ENCODE measurements around the gene GCHFR.

GCHFR gene

DNA sequence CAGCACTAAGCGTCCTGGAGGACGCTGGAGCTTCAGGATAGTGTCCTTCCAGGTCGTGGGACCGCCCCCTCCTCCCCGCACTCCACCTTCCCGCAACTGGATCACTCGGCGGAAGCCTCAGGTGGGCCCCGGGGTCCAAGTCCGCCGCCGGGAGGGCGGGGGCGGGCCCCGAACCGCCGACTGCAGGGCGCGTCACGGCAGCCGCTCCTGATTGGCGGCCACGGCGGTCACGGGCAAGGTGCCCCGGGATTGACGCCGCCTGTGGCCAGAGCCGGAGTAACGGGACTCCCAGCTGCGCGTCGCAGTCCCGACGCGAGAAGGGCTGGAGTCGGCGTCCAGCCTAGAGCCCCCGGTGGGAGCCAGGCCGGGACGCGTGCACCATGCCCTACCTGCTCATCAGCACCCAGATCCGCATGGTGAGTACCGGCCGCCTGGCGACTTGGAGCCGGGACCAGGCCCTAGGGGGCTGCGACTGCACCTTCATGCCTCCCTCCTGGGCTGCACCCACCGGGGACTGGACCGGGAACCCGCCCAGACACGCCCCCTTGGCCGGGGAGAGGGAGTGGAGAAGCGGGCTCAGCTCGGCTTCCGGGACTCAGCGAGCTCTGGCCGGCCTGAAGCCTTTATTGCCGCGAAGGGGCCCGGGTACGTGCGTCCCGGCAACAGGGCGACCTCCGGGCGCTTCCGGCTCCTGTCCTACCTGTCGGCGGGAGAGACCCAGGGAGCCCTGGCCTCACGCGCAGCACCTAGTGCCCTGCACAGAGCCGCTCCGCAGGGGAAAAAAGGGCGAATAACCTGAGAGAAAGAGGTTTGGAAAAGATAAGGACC, at the start of gene GCHFR:
Gene GCHFR (plus strand): TSS at position 268 of the 828 bp plus-strand sequence. CDS start 113 bp downstream, at position 381.
- H3K4me3 ChIP-seq, result peak within 1 kb of the TSS; percentile 57

GRCh38 chr15:40714144-40714543, 49.7 kb upstream of the GCHFR start:
- Histone ChIP-seq H3K9me3 (no peaks in the 10 kb centered on the region), H3K4me1 (no peaks in the 10 kb centered on the region), H3K36me3 (replicated peaks) (peaks cover 67% of the 10 kb centered on the region), H3K4me3 (no peak overlapping the region), H3K27me3 (ENCODE audit: low read depth) (no peaks in the 10 kb centered on the region)
- in situ Hi-C loops (cut with MboI; ENCODE audit: low sequenced_read_pairs), result loop anchor here (25.0 kb wide), 1 partner anchor 648 kb away; no protein-coding TSS in a partner anchor
- DNase-seq (ENCODE audit: low spot score in 2 of 2), result no peak

More for the DNA sequence above, at the start of gene GCHFR:
- H3K9me3 ChIP-seq, result no peaks in the 10 kb centered on the region
- H3K36me3 ChIP-seq (replicated peaks), result peaks cover 9% of the 10 kb centered on the region; the same call in 1 of the 2 replicates
- DNase-seq (ENCODE audit: low spot score in 2 of 2), result peak; percentile 65 to 89
- no peaks in the 10 kb centered on the region for H3K27me3 ChIP-seq (ENCODE audit: low read depth)
- in situ Hi-C loops (cut with MboI; ENCODE audit: low sequenced_read_pairs), result no loop called here
- peaks cover 20% of the 10 kb centered on the region for H3K4me1 ChIP-seq

GRCh38 chr15:40716165-40716564, 47.7 kb upstream of the GCHFR start:
- H3K36me3 ChIP-seq (replicated peaks), result peaks cover 70% of the 10 kb centered on the region
- H3K9me3 ChIP-seq, result no peaks in the 10 kb centered on the region
- no peaks in the 10 kb centered on the region for H3K27me3 ChIP-seq (ENCODE audit: low read depth)
- in situ Hi-C loops (cut with MboI; ENCODE audit: low sequenced_read_pairs), result loop anchor here (25.0 kb wide), 1 partner anchor 646 kb away; no protein-coding TSS in a partner anchor
- H3K4me3 ChIP-seq, result no peak overlapping the region
- no peak for DNase-seq (ENCODE audit: low spot score in 2 of 2)
- H3K4me1 ChIP-seq, result no peaks in the 10 kb centered on the region

DNA sequence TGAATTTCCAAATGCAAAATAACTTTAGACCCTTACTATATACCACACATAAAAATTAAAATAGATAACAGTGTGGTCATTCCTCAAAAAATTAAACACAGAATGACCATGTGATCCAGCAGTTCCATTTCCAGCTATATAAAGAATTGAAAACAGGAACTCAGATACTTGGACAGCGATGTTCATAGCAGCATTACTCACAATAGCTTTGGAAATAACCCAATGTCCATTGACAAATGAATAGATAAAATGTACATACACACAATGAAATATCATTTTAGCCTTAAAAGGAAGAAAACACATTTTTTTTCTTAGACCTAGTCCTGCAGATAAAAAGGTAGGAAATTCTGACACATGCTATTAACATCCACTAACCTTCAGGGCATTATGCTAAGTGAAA, 42.2 kb upstream of the GCHFR start:
- Histone ChIP-seq H3K4me3 (no peak overlapping the region), H3K27me3 (ENCODE audit: low read depth) (no peaks in the 10 kb centered on the region), H3K36me3 (replicated peaks) (peaks cover 62% of the 10 kb centered on the region), H3K9me3 (no peaks in the 10 kb centered on the region), H3K4me1 (peaks cover 10% of the 10 kb centered on the region; the same call in 1 of the 2 replicates)
- no peak for DNase-seq (ENCODE audit: low spot score in 2 of 2)
- in situ Hi-C loops (cut with MboI; ENCODE audit: low sequenced_read_pairs), result loop anchor here (25.0 kb wide), 1 partner anchor 641 kb away; no protein-coding TSS in a partner anchor

- Histone ChIP-seq H3K4me1 (peaks cover 10% of the 10 kb centered on the region; the same call in 1 of the 2 replicates), H3K27me3 (ENCODE audit: low read depth) (no peaks in the 10 kb centered on the region), H3K9me3 (no peaks in the 10 kb centered on the region), H3K36me3 (replicated peaks) (peaks cover 63% of the 10 kb centered on the region), H3K4me3 (no peak overlapping the region)
- in situ Hi-C loops (cut with MboI; ENCODE audit: low sequenced_read_pairs), result loop anchor here (25.0 kb wide), 1 partner anchor 640 kb away; no protein-coding TSS in a partner anchor
- no peak for DNase-seq (ENCODE audit: low spot score in 2 of 2)
These were observed 41.5 kb upstream of the GCHFR start for GRCh38 chr15:40722354-40722753.

DNA sequence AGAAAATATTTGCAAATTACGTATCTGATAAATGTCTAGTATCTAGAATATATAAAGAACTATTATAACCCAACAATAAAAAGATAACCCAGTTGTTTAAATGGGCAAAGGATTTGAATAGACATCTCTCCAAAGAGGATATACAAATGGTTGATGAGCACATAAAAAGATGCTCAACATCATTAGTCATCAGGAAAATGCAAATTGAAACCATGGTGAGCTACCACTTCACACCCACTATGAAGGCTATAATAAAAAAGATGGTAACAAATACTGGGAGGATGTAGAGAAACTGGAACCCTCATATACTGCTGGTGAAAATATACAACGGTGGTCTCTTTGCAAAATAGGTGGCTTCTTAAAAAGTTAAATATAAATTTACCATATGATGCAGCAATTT, 40.9 kb upstream of the GCHFR start:
- no peaks in the 10 kb centered on the region for H3K9me3 ChIP-seq
- no peaks in the 10 kb centered on the region for H3K27me3 ChIP-seq (ENCODE audit: low read depth)
- H3K4me1 ChIP-seq, result peaks cover 10% of the 10 kb centered on the region; the same call in 1 of the 2 replicates
- peaks cover 61% of the 10 kb centered on the region for H3K36me3 ChIP-seq (replicated peaks)
- no peak for DNase-seq (ENCODE audit: low spot score in 2 of 2)
- no peak overlapping the region for H3K4me3 ChIP-seq
- in situ Hi-C loops (cut with MboI; ENCODE audit: low sequenced_read_pairs), result loop anchor here (25.0 kb wide), 1 partner anchor 639 kb away; no protein-coding TSS in a partner anchor

GRCh38 chr15:40723919-40724318, 39.9 kb upstream of the GCHFR start:
- no peaks in the 10 kb centered on the region for H3K9me3 ChIP-seq
- peaks cover 61% of the 10 kb centered on the region for H3K36me3 ChIP-seq (replicated peaks)
- H3K27me3 ChIP-seq (ENCODE audit: low read depth), result no peaks in the 10 kb centered on the region
- no peak for DNase-seq (ENCODE audit: low spot score in 2 of 2)
- no peak overlapping the region for H3K4me3 ChIP-seq
- H3K4me1 ChIP-seq, result peaks cover 10% of the 10 kb centered on the region; the same call in 1 of the 2 replicates
- in situ Hi-C loops (cut with MboI; ENCODE audit: low sequenced_read_pairs), result loop anchor here (25.0 kb wide), 1 partner anchor 638 kb away; no protein-coding TSS in a partner anchor

- DNase-seq (ENCODE audit: low spot score in 2 of 2), result no peak
- H3K27me3 ChIP-seq (ENCODE audit: low read depth), result no peaks in the 10 kb centered on the region
- in situ Hi-C loops (cut with MboI; ENCODE audit: low sequenced_read_pairs), result no loop called here
- H3K36me3 ChIP-seq (replicated peaks), result peaks cover 83% of the 10 kb centered on the region
- H3K9me3 ChIP-seq, result no peaks in the 10 kb centered on the region
- no peaks in the 10 kb centered on the region for H3K4me1 ChIP-seq
- no peak overlapping the region for H3K4me3 ChIP-seq
These were observed 32.8 kb upstream of the GCHFR start for GRCh38 chr15:40731034-40731433.

GRCh38 chr15:40736575-40736974, 27.3 kb upstream of the GCHFR start:
- H3K4me1 ChIP-seq, result peaks cover 2% of the 10 kb centered on the region; the same call in 1 of the 2 replicates
- no peaks in the 10 kb centered on the region for H3K9me3 ChIP-seq
- in situ Hi-C loops (cut with MboI; ENCODE audit: low sequenced_read_pairs), result no loop called here
- peaks cover 89% of the 10 kb centered on the region for H3K36me3 ChIP-seq (replicated peaks)
- no peak for DNase-seq (ENCODE audit: low spot score in 2 of 2)
- no peaks in the 10 kb centered on the region for H3K27me3 ChIP-seq (ENCODE audit: low read depth)
- no peak overlapping the region for H3K4me3 ChIP-seq

DNA sequence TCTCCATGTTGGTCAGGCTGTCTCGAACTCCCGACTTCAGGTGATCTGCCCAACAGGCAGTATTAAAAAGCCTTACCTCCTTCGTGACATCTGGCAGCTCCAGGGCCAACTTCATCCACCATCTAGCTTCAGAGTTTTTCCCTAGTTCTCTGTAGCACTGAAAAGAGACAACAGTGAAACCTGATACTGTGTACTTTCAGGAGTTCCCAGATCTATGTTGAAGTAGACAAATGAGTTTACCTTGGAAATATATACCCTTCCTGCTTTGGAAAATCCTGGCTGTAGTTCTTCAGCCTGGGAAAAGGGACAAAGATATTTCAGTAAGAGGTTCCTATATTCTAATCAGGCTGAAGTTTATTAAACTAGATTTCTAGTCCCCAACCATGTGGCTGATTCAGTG, 26.8 kb upstream of the GCHFR start:
- H3K9me3 ChIP-seq, result no peaks in the 10 kb centered on the region
- H3K36me3 ChIP-seq (replicated peaks), result peaks cover 89% of the 10 kb centered on the region
- DNase-seq (ENCODE audit: low spot score in 2 of 2), result no peak

DNA sequence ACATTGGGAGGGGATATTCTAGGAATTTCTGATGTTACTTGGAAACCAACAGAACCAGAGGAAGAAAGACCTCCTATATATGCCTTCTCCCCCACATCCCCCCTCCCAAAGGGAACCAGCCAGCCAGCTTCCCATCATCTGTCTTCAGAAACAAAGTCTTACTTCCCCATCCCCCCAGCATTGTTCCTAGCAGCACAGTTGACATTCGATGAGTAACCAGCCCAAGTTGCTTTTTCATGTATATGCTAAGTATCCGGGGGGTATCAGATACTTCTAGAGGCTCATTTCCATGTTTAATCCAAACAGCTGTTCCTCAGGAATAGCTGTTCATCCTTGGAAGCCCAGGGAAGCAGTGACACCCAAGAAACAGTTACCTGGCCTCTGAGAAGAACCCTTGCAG, 24.8 kb upstream of the GCHFR start:
- H3K36me3 ChIP-seq (replicated peaks), result peaks cover 87% of the 10 kb centered on the region
- DNase-seq (ENCODE audit: low spot score in 2 of 2), result no peak

More for the DNA sequence above, 26.8 kb upstream of the GCHFR start:
- in situ Hi-C loops (cut with MboI; ENCODE audit: low sequenced_read_pairs), result no loop called here
- Histone ChIP-seq H3K27me3 (ENCODE audit: low read depth) (no peaks in the 10 kb centered on the region), H3K4me3 (no peak overlapping the region), H3K4me1 (peaks cover 2% of the 10 kb centered on the region; the same call in 1 of the 2 replicates)

DNA sequence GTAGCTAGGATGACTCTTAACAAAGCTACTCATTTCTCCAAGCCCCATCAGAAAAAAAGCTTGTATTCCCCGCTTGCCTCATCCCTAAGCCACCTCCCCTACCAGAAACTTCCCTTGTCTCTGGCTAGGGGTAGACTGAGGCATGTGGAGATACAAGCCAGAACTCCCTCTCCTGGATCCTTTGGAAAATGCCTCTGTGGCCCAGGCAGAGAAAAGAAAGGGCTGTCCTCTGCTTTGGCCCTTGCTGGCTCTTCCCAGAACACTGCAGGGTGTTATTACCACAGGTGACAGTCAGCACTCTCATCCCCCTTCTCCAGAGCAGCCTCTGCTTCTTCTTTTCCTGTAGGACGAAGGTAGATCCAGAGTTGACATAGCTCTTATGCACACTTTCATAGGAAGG, 24.0 kb upstream of the GCHFR start:
- H3K4me3 ChIP-seq, result no peak overlapping the region

More for the DNA sequence above, 24.8 kb upstream of the GCHFR start:
- Histone ChIP-seq H3K9me3 (no peaks in the 10 kb centered on the region), H3K4me1 (peaks cover 2% of the 10 kb centered on the region; the same call in 1 of the 2 replicates), H3K4me3 (no peak overlapping the region), H3K27me3 (ENCODE audit: low read depth) (no peaks in the 10 kb centered on the region)
- in situ Hi-C loops (cut with MboI; ENCODE audit: low sequenced_read_pairs), result no loop called here

DNA sequence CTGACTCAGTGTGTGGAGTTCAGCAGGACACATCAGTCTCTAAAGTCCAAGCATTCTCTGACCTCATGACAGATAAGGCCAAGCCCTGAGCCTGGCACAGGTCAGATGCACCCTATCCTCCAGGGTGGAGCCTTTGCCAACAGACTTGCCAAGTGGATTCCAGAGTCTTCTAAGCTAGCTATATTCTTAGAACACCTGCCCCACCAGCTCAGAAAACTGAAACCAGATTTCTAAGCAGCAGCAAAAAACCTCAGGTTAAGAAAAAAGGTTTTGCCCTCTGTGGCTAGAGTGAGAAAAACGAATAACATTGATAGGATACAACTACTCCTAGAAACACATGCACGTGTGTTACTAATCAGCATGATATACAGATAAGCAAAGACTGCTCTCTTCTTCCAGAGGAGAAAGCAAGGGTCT, 20.4 kb upstream of the GCHFR start:
- H3K36me3 ChIP-seq (replicated peaks), result peaks cover 73% of the 10 kb centered on the region
- in situ Hi-C loops (cut with MboI; ENCODE audit: low sequenced_read_pairs), result no loop called here
- peaks cover 2% of the 10 kb centered on the region; the same call in 1 of the 2 replicates for H3K4me1 ChIP-seq
- no peaks in the 10 kb centered on the region for H3K27me3 ChIP-seq (ENCODE audit: low read depth)
- H3K4me3 ChIP-seq, result no peak overlapping the region
- H3K9me3 ChIP-seq, result no peaks in the 10 kb centered on the region
- no peak for DNase-seq (ENCODE audit: low spot score in 2 of 2)

More for the DNA sequence above, 24.0 kb upstream of the GCHFR start:
- H3K4me1 ChIP-seq, result peaks cover 2% of the 10 kb centered on the region; the same call in 1 of the 2 replicates
- in situ Hi-C loops (cut with MboI; ENCODE audit: low sequenced_read_pairs), result no loop called here
- no peak for DNase-seq (ENCODE audit: low spot score in 2 of 2)
- H3K9me3 ChIP-seq, result no peaks in the 10 kb centered on the region
- no peaks in the 10 kb centered on the region for H3K27me3 ChIP-seq (ENCODE audit: low read depth)
- H3K36me3 ChIP-seq (replicated peaks), result peaks cover 87% of the 10 kb centered on the region
